Measurements from ENCODE around the gene HOMER1.

DNA sequence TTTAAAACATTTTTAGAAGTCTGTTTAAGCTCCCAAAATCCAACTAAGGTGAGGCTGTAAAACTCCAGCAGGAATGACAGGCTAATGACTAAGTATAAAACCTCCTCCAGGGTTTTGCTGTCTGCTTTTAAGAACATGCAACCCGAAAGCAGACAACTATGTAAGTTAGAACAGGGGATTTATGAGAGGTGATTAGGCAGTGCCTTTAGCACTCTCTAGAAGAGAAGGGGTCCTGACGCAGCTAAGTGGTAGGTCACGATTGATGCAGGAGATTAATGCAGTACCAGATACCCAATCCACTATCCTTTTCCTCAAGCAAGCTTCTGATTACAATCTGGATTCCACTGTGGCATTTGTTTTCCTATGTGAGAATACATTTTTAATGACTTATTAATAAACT, 25.9 kb downstream of the HOMER1 start:
- TF ChIP-seq CTCF (conservative IDR thresholded peaks at IDR 0.05): no peak
- TF ChIP-seq ZFX (IDR thresholded peaks at IDR 0.05): no peak

All from C4-2B (cell line).